T-cell (primary cell): Measurements from ENCODE around the gene ABHD6. TPM values are rescaled to one million over a fixed set of nuclear protein-coding genes. Genes with fewer than 3 reads are reported as not detected.

Experiments used
- total RNA-seq, 35 experiments: library from RNA in 6 of 35; stranded (reverse) in 6 of 35; fragments of 120-200 nt in 1 of 35; gene quantifications; one replicate each; pipeline versions ENCODE4 v1.2.1 to v1.2.4 and lab custom pipeline; 2013 to 2026

The ABHD6 gene
- total RNA-seq, 5 donors from 2014 or later (not counting 1 experiment from before 2014, with no cell fraction given) = 3.9 to 7.0 (median 5.5) TPM

Other genes starting within 250 kb of the ABHD6 start
- gene FLNB, start 229.4 kb upstream of the ABHD6 start, total RNA-seq = 10 to 100 TPM; 37.0 to 79.7 (median 39.4) TPM
- under 1 TPM in 4 of 5 donors, not detected in 1; 0.30 to 0.73 (median 0.45) TPM for gene DNASE1L3, start 26.8 kb upstream of the ABHD6 start, total RNA-seq
- 10 to 100 TPM; 13.1 to 15.7 (median 13.9) TPM for gene RPP14, start 68.5 kb downstream of the ABHD6 start, total RNA-seq
- gene HTD2, start 68.7 kb downstream of the ABHD6 start, total RNA-seq = 10 to 100 TPM in 1 of 5 donors, 1 to 10 TPM in 4; 7.3 to 10.0 (median 8.8) TPM
- 10 to 100 TPM; 17.4 to 23.0 (median 21.8) TPM for gene PXK, start 95.1 kb downstream of the ABHD6 start, total RNA-seq
- 10 to 100 TPM; 27.0 to 54.2 (median 49.2) TPM for gene PDHB, start 196.0 kb downstream of the ABHD6 start, total RNA-seq